HEK293 (cell line): ENCODE data around the gene JADE3.

Source experiments
- CTCF ChIA-PET: fragments of 350-600 bp; formaldehyde crosslinking; extraction: SDS; loops from one replicate; lab custom pipeline; 2021; ENCODE audit warnings: antibody characterized with exemption; lab: Yijun Ruan, JAX
- POLR2A ChIA-PET: fragments of 300-600 bp; formaldehyde crosslinking; extraction: SDS; loops from one replicate; lab custom pipeline; 2020; ENCODE audit warnings: antibody characterized with exemption, inconsistent platforms; lab: Yijun Ruan, JAX
- H3K27ac ChIP-seq: fragments of 200-500 bp; sonication (Bioruptor generic); 2 replicates; pipeline ENCODE4 v1.5.1; 2014; ENCODE audit warnings: low read depth, low read length, control low read depth, inconsistent platforms; ENCODE audit errors: extremely low read depth
- H3K36me3 ChIP-seq, 2 experiments: fragments of 200-500 bp in 1 of 2; sonication (Bioruptor generic) in 1 of 2; 1 replicate in 1 of 2; 2 replicates in 1 of 2; pipeline ENCODE4 v1.5.1; 2014 to 2017; ENCODE audit warnings: inconsistent platforms in 2 of 2, low read length in 2 of 2; ENCODE audit not compliant: control insufficient read depth in 2 of 2, insufficient read depth in 1 of 2
- H3K4me1 ChIP-seq: fragments of 200-500 bp; sonication (Bioruptor generic); 2 replicates; pipeline ENCODE4 v1.5.1; 2014; ENCODE audit warnings: mild to moderate bottlenecking, low read length, inconsistent platforms; ENCODE audit not compliant: control insufficient read depth, insufficient read depth
- H3K4me3 ChIP-seq: 2 replicates; pipeline ENCODE4 v1.5.1; 2011; ENCODE audit warnings: low read depth, mild to moderate bottlenecking, control low read depth, low read length, moderate library complexity
- H3K9me3 ChIP-seq: fragments of 200-500 bp; sonication (Bioruptor generic); 2 replicates; pipeline ENCODE4 v1.5.1; 2014; ENCODE audit warnings: low read depth, low read length, inconsistent platforms; ENCODE audit not compliant: control insufficient read depth, insufficient read depth
- PRDM1 ChIP-seq: fragments of 450-650 bp; formaldehyde crosslinking; IDR thresholded peaks from 2 replicates; pipeline ENCODE4; 2016; ENCODE audit warnings: missing biosample characterization, missing genetic modification characterization
- ZBTB1 ChIP-seq: fragments of 450-650 bp; formaldehyde crosslinking; IDR thresholded peaks from 2 replicates; pipeline ENCODE4 v1.5.1; 2016; ENCODE audit warnings: missing biosample characterization, missing genetic modification characterization
- ZFHX2 ChIP-seq: fragments of 450-650 bp; formaldehyde crosslinking; conservative IDR thresholded peaks from 2 replicates; pipeline ENCODE4 v1.5.1; 2016; ENCODE audit warnings: missing biosample characterization, missing genetic modification characterization
- ZFP69B ChIP-seq: fragments of 450-650 bp; formaldehyde crosslinking; IDR thresholded peaks from 2 replicates; pipeline ENCODE4 v1.5.1; 2016; ENCODE audit warnings: missing biosample characterization, missing genetic modification characterization
- ZNF174 ChIP-seq: fragments of 450-650 bp; formaldehyde crosslinking; IDR thresholded peaks from 2 replicates; pipeline ENCODE4 v1.5.0; 2017; ENCODE audit warnings: missing biosample characterization, mild to moderate bottlenecking, missing genetic modification characterization
- ZNF239 ChIP-seq: fragments of 450-650 bp; formaldehyde crosslinking; IDR thresholded peaks from 2 replicates; pipeline ENCODE4 v1.5.1; 2016; ENCODE audit warnings: missing biosample characterization, missing genetic modification characterization
- ZNF266 ChIP-seq: fragments of 450-650 bp; formaldehyde crosslinking; IDR thresholded peaks from 2 replicates; pipeline ENCODE4 v1.5.1; 2016; ENCODE audit warnings: missing biosample characterization, missing genetic modification characterization, low read depth
- ZNF558 ChIP-seq: fragments of 450-650 bp; formaldehyde crosslinking; IDR thresholded peaks from 2 replicates; pipeline ENCODE4 v1.5.1; 2016; ENCODE audit warnings: missing biosample characterization, missing genetic modification characterization
- ZNF777 ChIP-seq: fragments of 450-650 bp; formaldehyde crosslinking; IDR thresholded peaks from 2 replicates; pipeline ENCODE4 v1.5.1; 2017; ENCODE audit warnings: missing biosample characterization, missing genetic modification characterization, borderline replicate concordance
- ZNF837 ChIP-seq: fragments of 450-650 bp; formaldehyde crosslinking; IDR thresholded peaks from 2 replicates; pipeline ENCODE4 v1.5.1; 2016; ENCODE audit warnings: missing biosample characterization, missing genetic modification characterization
- TF ChIP-seq, protein P1 (sequence below): fragments of 450-650 bp; formaldehyde crosslinking; IDR thresholded peaks from 2 replicates; pipeline ENCODE4 v1.5.1; 2016; ENCODE audit warnings: missing biosample characterization, missing genetic modification characterization
- TF ChIP-seq, protein P2 (sequence below): fragments of 450-650 bp; formaldehyde crosslinking; IDR thresholded peaks from 2 replicates; pipeline ENCODE4 v1.5.1; 2016; ENCODE audit warnings: missing biosample characterization, missing genetic modification characterization
- TF ChIP-seq, protein P3 (sequence below): fragments of 450-650 bp; formaldehyde crosslinking; IDR thresholded peaks from 2 replicates; pipeline ENCODE4 v1.5.1; 2016; ENCODE audit warnings: missing biosample characterization, missing genetic modification characterization
- TF ChIP-seq, protein P4 (sequence below): fragments of 450-650 bp; formaldehyde crosslinking; IDR thresholded peaks from 2 replicates; pipeline ENCODE4 v1.5.1; 2016; ENCODE audit warnings: missing biosample characterization, missing genetic modification characterization
- TF ChIP-seq, protein P5 (sequence below): fragments of 450-650 bp; formaldehyde crosslinking; IDR thresholded peaks from 2 replicates; pipeline ENCODE4 v1.5.1; 2016; ENCODE audit warnings: missing biosample characterization, missing genetic modification characterization, low read depth

Gene JADE3

DNA sequence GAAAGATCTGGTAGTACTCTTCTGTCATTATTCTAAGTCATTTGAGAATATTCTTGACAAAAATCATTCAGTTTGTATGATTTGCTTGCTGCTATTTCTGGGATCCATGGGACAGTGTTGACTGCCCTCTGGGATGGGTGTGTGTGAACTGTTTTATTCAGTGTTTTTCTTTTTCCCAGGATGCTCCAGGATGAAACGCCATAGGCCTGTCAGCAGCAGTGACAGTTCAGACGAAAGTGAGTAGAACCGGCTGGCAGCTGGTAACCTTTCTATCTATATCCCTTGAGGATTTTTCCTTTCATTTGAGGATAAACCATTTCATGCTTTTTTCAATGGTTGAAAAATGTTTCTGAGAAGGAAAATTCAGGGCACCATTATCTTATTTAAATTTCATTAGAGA, 72.5 kb downstream of the JADE3 start:
- H3K36me3 ChIP-seq = peaks cover 0 to 16% of the 10 kb centered on the region in 2 experiments; a peak in 1 of 3 replicates
- TF ChIP-seq ZFP69B (tag by site-specific recombination) (no peak), ZBTB1 (tag by site-specific recombination) (no peak)
- TF ChIP-seq, protein P1, sequence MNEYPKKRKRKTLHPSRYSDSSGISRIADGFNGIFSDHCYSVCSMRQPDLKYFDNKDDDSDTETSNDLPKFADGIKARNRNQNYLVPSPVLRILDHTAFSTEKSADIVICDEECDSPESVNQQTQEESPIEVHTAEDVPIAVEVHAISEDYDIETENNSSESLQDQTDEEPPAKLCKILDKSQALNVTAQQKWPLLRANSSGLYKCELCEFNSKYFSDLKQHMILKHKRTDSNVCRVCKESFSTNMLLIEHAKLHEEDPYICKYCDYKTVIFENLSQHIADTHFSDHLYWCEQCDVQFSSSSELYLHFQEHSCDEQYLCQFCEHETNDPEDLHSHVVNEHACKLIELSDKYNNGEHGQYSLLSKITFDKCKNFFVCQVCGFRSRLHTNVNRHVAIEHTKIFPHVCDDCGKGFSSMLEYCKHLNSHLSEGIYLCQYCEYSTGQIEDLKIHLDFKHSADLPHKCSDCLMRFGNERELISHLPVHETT (tag by site-specific recombination) = no peak
- TF ChIP-seq, protein P2, sequence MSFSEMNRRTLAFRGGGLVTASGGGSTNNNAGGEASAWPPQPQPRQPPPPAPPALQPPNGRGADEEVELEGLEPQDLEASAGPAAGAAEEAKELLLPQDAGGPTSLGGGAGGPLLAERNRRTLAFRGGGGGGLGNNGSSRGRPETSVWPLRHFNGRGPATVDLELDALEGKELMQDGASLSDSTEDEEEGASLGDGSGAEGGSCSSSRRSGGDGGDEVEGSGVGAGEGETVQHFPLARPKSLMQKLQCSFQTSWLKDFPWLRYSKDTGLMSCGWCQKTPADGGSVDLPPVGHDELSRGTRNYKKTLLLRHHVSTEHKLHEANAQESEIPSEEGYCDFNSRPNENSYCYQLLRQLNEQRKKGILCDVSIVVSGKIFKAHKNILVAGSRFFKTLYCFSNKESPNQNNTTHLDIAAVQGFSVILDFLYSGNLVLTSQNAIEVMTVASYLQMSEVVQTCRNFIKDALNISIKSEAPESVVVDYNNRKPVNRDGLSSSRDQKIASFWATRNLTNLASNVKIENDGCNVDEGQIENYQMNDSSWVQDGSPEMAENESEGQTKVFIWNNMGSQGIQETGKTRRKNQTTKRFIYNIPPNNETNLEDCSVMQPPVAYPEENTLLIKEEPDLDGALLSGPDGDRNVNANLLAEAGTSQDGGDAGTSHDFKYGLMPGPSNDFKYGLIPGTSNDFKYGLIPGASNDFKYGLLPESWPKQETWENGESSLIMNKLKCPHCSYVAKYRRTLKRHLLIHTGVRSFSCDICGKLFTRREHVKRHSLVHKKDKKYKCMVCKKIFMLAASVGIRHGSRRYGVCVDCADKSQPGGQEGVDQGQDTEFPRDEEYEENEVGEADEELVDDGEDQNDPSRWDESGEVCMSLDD (tag by site-specific recombination) = no peak
- TF ChIP-seq, all 188 proteins: peak for 0
- no peaks in the 10 kb centered on the region for H3K9me3 ChIP-seq
- POLR2A ChIA-PET = no interaction called here
- CTCF ChIA-PET = interaction anchor here (1.4 kb wide), 1 partner anchor 46 kb away, joined by 4 read pairs; no protein-coding TSS in a partner anchor
- H3K27ac ChIP-seq = no peak overlapping the region
- no peaks in the 10 kb centered on the region for H3K4me1 ChIP-seq
- no peak overlapping the region for H3K4me3 ChIP-seq

DNA sequence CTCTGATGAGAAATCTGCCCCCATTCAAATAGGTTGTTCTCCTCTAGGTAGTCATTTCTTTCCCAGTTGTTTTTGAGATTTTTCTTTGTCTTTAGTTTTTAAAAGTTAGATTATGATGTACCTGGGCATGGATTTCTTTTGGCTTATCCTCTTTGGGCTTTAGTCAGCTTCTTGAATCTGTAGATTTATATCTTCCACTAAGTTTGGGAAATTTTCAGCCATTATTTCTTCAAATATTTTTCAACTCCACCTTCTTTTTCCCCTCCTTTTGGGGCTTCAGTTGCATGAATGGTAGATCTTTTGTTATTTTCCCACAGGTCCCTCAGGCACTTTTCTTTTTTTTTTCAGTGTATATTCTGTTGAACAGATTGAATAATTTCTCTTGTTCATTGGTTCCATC, 77.3 kb downstream of the JADE3 start:
- ChIA-PET CTCF (interaction anchor here (0.7 kb wide), 1 partner anchor 341 kb away, joined by 7 read pairs; no protein-coding TSS in a partner anchor), POLR2A (no interaction called here)
- H3K4me3 ChIP-seq = no peak overlapping the region
- peaks cover 0 to 21% of the 10 kb centered on the region in 2 experiments; a peak in 1 of 3 replicates for H3K36me3 ChIP-seq
- H3K27ac ChIP-seq = no peak overlapping the region
- 0 out of 2 replicates have a peak, but pooled peaks cover 2% of the 10 kb centered on the region for H3K4me1 ChIP-seq
- no peaks in the 10 kb centered on the region for H3K9me3 ChIP-seq
- TF ChIP-seq ZNF837 (tag by site-specific recombination) = no peak
- TF ChIP-seq ZNF558 (tag by site-specific recombination) = peak; percentile 98
- TF ChIP-seq ZNF266 = no peak
- TF ChIP-seq ZNF777 (tag by site-specific recombination) = no peak

DNA sequence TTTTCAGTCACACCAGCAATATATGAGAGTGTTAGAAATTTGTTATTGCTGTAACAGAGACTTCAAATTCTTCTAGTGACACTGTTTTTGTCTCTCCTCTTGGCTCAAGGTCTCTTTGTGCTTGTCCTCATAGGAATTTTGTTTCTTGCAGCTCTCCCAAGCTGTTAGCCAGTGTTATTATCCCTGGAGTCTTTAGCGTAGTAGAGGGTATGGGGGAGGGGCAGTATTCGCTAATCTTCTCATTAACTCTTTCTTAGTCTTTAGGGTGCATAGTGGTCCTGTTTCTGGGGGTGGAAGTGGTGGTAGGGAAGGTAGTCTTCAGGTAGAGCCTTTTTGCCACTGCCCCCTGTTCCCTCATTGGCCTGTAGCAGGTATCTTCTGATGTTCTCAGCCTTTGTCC, 79.4 kb downstream of the JADE3 start:
- Histone ChIP-seq H3K9me3 (no peaks in the 10 kb centered on the region), H3K27ac (no peak overlapping the region), H3K36me3 (peaks cover 0 to 11% of the 10 kb centered on the region in 2 experiments; a peak in 1 of 3 replicates), H3K4me3 (no peak overlapping the region), H3K4me1 (0 out of 2 replicates have a peak, but pooled peaks cover 2% of the 10 kb centered on the region)
- CTCF ChIA-PET = no interaction called here
- POLR2A ChIA-PET = no interaction called here
- TF ChIP-seq ZNF174 (tag by site-specific recombination) (no peak), ZFHX2 (tag by site-specific recombination) (no peak), ZNF239 (tag by site-specific recombination) (no peak)

DNA sequence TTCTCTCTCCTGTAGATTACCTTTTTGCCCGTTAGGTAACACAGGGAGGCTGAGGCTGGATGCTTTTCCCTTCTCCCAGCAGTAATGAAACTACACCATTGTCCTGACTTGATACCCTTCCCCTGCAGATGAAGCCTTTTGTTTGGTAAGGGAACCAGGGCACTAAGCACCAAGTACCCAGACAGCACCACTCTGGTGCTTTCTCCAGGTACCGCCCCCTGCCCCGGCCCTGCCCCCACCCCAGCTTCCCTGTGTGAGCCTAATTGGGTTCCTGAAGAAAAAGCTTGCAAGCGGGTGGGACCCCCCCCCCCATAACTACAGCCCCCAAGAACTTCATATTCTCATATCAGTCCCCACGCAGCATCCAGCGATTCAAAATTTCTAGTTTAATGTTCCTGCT, 79.8 kb downstream of the JADE3 start:
- CTCF ChIA-PET = no interaction called here
- POLR2A ChIA-PET = no interaction called here
- TF ChIP-seq, protein P3, sequence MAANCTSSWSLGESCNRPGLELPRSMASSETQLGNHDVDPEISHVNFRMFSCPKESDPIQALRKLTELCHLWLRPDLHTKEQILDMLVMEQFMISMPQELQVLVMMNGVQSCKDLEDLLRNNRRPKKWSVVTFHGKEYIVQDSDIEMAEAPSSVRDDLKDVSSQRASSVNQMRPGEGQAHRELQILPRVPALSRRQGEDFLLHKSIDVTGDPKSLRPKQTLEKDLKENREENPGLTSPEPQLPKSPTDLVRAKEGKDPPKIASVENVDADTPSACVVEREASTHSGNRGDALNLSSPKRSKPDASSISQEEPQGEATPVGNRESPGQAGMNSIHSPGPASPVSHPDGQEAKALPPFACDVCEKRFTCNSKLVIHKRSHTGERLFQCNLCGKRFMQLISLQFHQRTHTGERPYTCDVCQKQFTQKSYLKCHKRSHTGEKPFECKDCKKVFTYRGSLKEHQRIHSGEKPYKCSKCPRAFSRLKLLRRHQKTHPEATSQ = no peak
- no peak for TF ChIP-seq PRDM1 (tag by site-specific recombination)
- TF ChIP-seq, protein P4, sequence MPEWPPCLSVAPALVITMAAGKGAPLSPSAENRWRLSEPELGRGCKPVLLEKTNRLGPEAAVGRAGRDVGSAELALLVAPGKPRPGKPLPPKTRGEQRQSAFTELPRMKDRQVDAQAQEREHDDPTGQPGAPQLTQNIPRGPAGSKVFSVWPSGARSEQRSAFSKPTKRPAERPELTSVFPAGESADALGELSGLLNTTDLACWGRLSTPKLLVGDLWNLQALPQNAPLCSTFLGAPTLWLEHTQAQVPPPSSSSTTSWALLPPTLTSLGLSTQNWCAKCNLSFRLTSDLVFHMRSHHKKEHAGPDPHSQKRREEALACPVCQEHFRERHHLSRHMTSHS (tag by site-specific recombination) = no peak
- TF ChIP-seq, protein P5, sequence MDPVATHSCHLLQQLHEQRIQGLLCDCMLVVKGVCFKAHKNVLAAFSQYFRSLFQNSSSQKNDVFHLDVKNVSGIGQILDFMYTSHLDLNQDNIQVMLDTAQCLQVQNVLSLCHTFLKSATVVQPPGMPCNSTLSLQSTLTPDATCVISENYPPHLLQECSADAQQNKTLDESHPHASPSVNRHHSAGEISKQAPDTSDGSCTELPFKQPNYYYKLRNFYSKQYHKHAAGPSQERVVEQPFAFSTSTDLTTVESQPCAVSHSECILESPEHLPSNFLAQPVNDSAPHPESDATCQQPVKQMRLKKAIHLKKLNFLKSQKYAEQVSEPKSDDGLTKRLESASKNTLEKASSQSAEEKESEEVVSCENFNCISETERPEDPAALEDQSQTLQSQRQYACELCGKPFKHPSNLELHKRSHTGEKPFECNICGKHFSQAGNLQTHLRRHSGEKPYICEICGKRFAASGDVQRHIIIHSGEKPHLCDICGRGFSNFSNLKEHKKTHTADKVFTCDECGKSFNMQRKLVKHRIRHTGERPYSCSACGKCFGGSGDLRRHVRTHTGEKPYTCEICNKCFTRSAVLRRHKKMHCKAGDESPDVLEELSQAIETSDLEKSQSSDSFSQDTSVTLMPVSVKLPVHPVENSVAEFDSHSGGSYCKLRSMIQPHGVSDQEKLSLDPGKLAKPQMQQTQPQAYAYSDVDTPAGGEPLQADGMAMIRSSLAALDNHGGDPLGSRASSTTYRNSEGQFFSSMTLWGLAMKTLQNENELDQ = no peak

More for the DNA sequence above, 79.8 kb downstream of the JADE3 start:
- Histone ChIP-seq H3K36me3 (peaks cover 1 to 7% of the 10 kb centered on the region in 2 experiments; a peak in 1 of 3 replicates), H3K4me3 (no peak overlapping the region), H3K27ac (no peak overlapping the region), H3K4me1 (0 out of 2 replicates have a peak, but pooled peaks cover 2% of the 10 kb centered on the region), H3K9me3 (no peaks in the 10 kb centered on the region)
